HEK293T (cell line): ENCODE data around the gene DGKD.

Experiments
- ARNT ChIP-seq: fragments of 450-650 bp; IDR thresholded peaks from 2 replicates; pipeline ENCODE4 v1.6.1; 2017; ENCODE audit warnings: mild to moderate bottlenecking
- BHLHE40 ChIP-seq: fragments of 450-650 bp; IDR thresholded peaks from 2 replicates; pipeline ENCODE4 v1.6.1; 2016; ENCODE audit warnings: mild to moderate bottlenecking, moderate library complexity, borderline replicate concordance
- FOXM1 ChIP-seq: fragments of 450-650 bp; IDR thresholded peaks from 2 replicates; pipeline ENCODE4 v1.6.1; 2017; ENCODE audit warnings: mild to moderate bottlenecking, borderline replicate concordance
- HDGF ChIP-seq: fragments of 450-650 bp; IDR thresholded peaks from 2 replicates; pipeline ENCODE4 v1.6.1; 2017; ENCODE audit warnings: antibody characterized with exemption, borderline replicate concordance
- LEF1 ChIP-seq: fragments of 450-650 bp; IDR thresholded peaks from 2 replicates; pipeline ENCODE4 v1.6.1; 2017; ENCODE audit warnings: mild to moderate bottlenecking, borderline replicate concordance
- SP1 ChIP-seq: fragments of 450-650 bp; IDR thresholded peaks from 2 replicates; pipeline ENCODE4 v1.6.1; 2017
- TARDBP ChIP-seq: fragments of 450-650 bp; IDR thresholded peaks from 2 replicates; pipeline ENCODE4 v1.6.1; 2016
- TF ChIP-seq, protein P1 (sequence below): fragments of 450-650 bp; IDR thresholded peaks from 2 replicates; pipeline ENCODE4 v1.6.1; 2016

DNA sequence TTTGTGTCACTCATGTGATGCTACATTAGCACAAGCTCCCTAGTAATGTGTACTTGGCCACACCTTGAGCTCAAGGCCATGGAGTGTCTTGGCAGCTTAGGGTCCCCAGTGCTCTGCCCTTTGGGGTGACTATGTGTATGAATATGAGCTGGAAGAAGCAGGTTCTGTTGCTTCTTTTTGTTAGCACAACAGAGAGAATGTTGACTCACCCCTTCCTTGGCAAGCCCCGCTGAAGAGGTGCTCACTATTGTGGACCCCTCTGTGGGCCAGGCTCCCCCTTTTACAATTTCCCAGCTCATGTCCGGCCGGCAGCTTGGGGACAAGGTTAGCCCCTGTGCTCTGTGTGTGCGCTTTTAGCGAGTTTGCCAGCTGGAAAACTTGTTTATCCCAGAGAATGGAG, 48.1 kb downstream of the DGKD start:
- no peak for TF ChIP-seq SP1
- TF ChIP-seq LEF1 = no peak
- no peak for TF ChIP-seq HDGF
- TF ChIP-seq ARNT = no peak
- no peak for TF ChIP-seq FOXM1
- no peak for TF ChIP-seq BHLHE40
- TF ChIP-seq, protein P1, sequence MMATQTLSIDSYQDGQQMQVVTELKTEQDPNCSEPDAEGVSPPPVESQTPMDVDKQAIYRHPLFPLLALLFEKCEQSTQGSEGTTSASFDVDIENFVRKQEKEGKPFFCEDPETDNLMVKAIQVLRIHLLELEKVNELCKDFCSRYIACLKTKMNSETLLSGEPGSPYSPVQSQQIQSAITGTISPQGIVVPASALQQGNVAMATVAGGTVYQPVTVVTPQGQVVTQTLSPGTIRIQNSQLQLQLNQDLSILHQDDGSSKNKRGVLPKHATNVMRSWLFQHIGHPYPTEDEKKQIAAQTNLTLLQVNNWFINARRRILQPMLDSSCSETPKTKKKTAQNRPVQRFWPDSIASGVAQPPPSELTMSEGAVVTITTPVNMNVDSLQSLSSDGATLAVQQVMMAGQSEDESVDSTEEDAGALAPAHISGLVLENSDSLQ = no peak
- no peak for TF ChIP-seq TARDBP
